Activated CD4-positive, alpha-beta T cell treated with anti-CD3 and anti-CD28 coated beads, Interleukin-2, amount 50 U/mL, for 1 hour (primary cell): ENCODE results near the gene LRPAP1.
"Not testable (repeated sequence)": the region's sequence is repeated elsewhere in the genome, so short reads cannot be mapped to it uniquely, and the experiment has no call there.

ENCODE experiments used
- DNase-seq: peaks from one replicate; pipeline ENCODE4 v3.0.0-alpha.2; 2020

LRPAP1 gene

DNA sequence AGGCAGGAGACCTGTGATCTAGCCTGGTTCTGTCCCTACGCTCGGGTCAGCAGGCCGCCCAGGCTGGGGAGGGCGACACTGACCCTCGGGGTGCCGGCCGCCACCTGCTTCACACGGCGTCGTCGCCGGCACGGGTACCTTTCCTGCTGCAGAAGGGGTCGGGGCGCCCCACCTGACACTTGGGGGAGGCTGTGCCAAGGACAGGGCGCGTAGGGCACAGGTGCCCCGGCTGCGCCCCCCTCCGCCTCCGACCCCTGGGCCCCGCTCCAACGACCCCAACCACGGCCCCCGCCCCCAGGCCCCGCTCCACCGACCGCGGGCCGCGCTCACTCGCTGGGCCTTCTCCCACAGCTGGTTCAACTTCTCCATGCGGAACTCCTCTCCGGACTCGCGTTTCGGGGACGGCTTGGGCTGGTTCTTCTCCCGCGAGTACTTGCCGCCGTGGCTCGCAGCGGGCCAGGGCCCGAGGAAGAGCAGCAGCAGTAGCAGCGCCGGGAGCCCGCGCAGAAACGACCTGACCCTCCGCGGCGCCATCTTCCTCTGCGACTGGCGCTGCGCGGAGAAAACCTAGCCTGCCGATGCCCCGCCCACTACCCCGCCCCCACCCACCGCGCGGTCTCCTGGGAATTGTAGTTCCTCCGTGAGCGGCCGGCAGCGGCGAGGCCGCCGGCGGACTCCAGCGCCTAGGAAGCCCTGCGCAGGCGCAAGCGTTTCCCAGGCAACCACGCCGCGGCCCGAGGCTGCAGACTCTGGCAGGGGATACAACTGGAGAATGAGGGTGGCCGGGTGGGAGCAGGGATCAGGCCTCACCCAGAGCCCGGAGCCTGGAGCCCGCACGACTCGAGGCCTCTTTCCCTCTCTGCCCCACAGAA is at the start of gene LRPAP1:
Gene LRPAP1, minus strand, starts transcription at position 544 of the 872 bp plus-strand sequence. Its CDS starts 10 bp downstream, at position 534.
- DNase-seq = peak; percentile 77

DNA sequence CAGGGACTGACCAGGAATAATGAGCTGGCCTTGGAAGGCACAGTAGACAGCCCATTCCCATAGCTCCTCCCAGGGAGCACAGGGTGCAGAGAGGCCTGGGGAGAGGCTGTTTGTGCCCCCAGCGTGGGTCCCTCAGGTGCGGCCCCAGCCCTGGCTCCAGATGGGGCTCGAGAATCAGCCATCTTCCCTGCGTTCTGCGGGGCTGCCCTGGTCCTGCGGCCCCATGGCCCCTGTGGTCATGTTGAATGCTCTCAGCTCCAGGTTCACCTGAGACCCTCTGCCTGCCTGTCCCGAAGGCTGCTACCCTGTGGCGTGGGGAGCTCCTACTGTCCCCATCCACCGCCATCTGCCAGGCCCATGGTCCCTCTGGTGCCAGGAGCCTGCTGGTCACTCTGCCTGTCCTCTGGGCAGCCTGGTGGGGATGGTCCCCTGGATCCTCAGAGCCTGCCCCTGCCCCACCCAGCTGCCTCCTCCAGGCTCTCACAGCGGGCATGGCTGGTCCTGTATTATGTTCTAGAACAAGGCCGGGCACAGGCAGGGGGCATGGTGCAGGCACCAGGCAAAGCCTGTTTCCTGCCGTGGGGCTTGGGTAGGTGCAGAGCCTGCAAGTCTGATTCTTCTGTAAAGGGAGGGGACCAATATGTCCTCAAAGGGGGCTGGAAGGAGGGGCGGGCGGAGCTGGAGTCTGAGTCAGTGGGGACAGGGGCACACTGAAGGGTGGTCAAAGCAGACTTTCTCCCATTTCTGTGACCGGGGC is 49.3 kb upstream of the LRPAP1 start:
- DNase-seq = not testable (repeated sequence)

- not testable (repeated sequence) for DNase-seq
These were observed 48.6 kb upstream of the LRPAP1 start for GRCh38 chr4:3580859-3581258.

DNA sequence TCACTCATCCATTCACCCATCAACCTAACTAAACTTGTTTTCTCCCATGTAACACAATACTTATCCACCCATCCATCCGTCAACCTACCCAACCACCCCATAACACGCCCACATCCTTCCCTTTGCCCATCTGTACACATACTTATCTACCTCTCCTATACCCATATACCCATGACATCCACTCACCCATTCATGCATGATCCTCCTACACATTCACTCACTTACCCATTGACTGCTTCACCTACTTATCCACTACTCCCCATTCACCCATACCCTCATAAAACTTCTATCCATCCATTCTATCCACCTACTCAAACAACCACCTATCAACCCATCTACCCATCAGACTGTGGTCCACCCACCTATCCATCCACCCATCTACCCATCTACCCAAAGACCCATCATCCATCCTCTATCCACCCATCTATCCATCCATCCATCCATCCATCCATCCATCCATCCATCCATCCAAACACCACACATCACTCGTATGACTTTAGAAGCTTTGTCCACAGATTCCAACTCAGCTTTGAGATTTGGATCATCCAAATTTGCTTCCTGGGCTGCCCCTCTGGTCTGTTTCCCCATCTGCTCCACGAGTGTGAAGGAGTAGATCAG is 46.4 kb upstream of the LRPAP1 start:
- DNase-seq = not testable (repeated sequence)

GRCh38 chr4:3578052-3578451 is 45.8 kb upstream of the LRPAP1 start:
- DNase-seq = not testable (repeated sequence)

DNA sequence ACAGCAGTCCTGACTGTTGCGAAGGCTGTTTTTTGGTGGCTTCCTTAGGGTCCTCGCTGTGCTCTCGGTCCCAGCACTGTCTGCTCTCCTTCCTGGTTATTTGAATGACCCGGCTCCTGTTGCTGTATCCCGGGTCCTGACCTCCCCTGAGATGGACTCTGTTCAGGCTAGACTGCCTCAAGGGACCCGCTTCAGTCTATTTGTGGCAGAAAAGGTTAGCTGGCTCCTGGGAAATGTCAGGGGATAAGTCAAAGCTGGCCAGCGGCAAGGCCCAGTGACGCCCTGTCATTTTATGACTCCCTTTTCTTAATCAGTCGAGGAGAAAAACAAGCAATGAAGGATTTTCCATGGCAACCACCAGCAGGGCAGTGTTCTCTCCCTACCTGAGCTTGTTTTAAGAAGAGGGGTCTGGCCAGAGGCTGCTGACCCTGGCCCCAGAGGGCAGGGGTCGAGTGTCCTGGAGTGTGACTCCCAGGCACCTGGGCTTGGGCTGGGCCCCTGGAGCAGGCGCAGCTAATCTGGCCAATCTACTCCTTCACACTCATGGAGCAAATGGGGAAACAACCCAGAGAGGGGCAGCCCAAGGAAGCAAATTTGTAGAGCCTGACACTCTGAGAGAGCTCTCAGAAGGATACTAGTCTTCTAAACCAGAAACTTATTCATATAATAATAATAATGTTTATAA is 45.1 kb upstream of the LRPAP1 start:
- not testable (repeated sequence) for DNase-seq

GRCh38 chr4:3576533-3577207 is 44.4 kb upstream of the LRPAP1 start:
- not testable (repeated sequence) for DNase-seq

- DNase-seq = not testable (repeated sequence)
These were observed 43.5 kb upstream of the LRPAP1 start for GRCh38 chr4:3575426-3576369.

DNA sequence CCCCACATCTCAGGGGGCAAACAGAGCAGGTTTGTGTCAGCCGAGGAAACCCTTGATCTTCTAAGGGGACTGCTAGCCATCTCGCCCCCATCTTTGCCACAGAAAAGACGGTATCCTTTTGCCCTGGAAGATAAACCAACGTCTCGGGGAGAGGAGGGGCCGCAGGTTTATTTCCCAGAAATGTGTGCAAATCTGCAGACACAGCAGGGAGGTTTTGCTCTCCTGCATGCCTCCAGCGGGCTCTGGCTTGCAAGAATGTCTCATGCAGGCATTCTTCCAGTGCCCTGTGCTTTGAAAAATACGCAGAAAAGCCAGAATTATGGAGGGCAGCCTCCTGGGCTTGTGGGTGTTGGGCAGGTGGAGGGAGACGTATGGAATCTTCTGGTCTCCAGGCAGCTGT is 42.6 kb upstream of the LRPAP1 start:
- DNase-seq = not testable (repeated sequence)

GRCh38 chr4:3574346-3574745 is 42.1 kb upstream of the LRPAP1 start:
- not testable (repeated sequence) for DNase-seq

- no peak for DNase-seq
These were observed 40.9 kb upstream of the LRPAP1 start for GRCh38 chr4:3573131-3573530.

GRCh38 chr4:3572363-3572762 is 40.1 kb upstream of the LRPAP1 start:
- no peak for DNase-seq

DNA sequence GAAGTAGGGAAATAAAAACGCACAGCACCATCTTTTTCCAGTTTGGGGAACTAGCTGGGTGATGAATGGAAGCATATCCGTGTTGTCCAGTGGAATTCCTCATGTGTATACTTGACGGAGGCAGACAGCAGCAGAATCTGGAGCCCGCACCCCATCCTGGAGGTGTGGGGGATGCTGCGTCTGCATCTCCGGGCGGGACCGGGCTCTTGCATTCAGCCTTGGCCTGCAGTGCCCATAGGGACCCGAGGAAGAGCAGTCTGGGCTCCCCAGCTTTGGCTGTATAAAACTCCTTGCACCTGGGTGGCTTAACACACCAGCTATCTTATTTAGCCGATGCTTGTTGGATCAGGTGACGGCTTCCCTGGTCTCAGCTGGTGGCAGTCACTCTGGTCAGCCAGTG is 39.7 kb upstream of the LRPAP1 start:
- no peak for DNase-seq

DNA sequence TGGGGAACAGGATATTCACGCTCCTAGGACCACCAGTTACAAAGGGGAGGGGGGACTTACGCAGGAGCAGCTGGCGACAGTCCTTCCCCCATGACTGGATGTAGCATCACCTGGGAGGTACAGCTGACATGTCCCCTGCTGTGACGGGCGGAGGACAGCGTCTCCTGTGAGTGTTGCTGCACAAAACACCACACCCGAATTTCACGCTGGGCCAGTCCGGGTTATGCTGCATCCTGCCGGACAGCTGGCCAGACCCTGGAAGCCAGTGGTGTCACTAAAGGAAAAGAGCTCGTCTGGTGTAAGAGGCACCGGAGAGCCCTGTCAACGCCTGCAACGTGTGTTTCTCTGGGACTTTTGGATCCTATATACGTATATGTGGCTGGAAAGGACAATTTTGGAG is 38.7 kb upstream of the LRPAP1 start:
- not testable (repeated sequence) for DNase-seq

- DNase-seq = not testable (repeated sequence)
These were observed 37.4 kb upstream of the LRPAP1 start for GRCh38 chr4:3569611-3570010.

DNA sequence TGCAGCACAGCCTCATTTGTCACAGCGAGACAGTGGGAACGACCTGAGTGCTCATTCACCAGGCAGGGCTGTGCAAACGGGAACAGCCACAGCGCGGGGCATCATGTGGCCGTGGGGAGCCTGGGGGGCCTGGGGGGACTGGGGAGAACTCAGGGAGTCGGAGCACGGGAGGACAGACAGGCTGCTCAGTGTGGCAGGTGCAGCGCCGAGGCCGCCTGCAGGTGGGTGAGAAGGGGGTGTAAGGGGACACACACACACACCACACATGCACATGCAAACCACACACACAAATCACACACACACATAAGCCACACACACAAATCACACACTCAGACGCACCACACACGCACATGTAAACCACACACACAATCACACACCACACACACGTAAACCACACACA is 34.5 kb upstream of the LRPAP1 start:
- DNase-seq = not testable (repeated sequence)

- DNase-seq = not testable (repeated sequence)
These were observed 34.1 kb upstream of the LRPAP1 start for GRCh38 chr4:3566301-3566700.

GRCh38 chr4:3564948-3565347 is 32.7 kb upstream of the LRPAP1 start:
- not testable (repeated sequence) for DNase-seq

DNA sequence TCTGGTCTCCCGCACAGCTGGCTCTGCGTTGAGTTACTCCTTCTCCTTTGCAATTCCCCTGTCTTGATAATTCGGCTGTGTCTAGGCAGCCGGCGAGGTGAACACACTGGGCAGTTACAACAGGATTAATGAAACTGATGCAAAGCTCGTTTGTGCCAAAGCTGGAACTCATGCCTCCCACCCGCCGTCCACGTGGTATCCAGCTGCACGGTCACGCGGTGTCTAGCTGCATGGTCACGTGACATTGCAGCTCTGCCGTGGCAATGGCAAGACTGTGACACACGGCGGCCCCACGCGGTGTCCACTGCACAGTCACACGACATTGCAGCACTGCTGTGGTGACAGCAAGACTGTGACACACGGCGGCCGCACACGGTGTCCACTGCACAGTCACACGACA is 31.2 kb upstream of the LRPAP1 start:
- no peak for DNase-seq

DNA sequence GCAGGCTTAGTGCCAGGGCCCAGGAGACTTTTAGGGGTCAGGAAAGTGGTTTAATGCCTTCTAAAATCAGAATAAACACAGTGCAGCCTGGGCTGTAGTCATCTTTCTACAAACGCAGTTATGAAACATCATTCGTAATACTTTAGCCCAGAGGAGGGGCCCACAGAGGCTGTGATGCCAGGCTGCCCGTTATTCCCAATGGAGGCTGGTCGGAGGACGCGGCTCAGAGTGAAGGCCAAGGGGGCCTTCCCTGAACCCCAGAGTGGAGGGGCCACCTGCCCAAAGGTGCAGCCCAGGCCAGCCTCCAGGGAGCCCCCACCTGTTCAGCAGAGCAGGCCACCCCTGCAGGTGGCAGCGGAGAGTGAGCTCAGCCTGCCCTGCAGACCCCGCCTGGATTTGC is 29.9 kb upstream of the LRPAP1 start:
- not testable (repeated sequence) for DNase-seq

- not testable (repeated sequence) for DNase-seq
These were observed 28.2 kb upstream of the LRPAP1 start for GRCh38 chr4:3560465-3560864.
